ACC112 (cell line): ENCODE measurements around the gene CCDC86.

Source experiments
- H2AFZ ChIP-seq: fragments of 200-600 bp; sonication (generic); one replicate; pipeline ENCODE4 v1.6.0; 2017; ENCODE audit warnings: antibody characterized with exemption, low read length; ENCODE audit not compliant: unreplicated experiment
- H3K27ac ChIP-seq: fragments of 200-600 bp; sonication (generic); 2 replicates; pipeline ENCODE4 v1.5.1; 2014; ENCODE audit warnings: low read depth, mild to moderate bottlenecking, antibody characterized with exemption, low read length, moderate library complexity
- H3K27me3 ChIP-seq: fragments of 200-600 bp; sonication (generic); 2 replicates; pipeline ENCODE4 v1.6.1; 2014; ENCODE audit warnings: mild to moderate bottlenecking, antibody characterized with exemption, low read length, moderate library complexity, mixed read lengths; ENCODE audit not compliant: insufficient read depth
- H3K36me3 ChIP-seq: fragments of 200-600 bp; sonication (generic); 2 replicates; pipeline ENCODE4 v1.6.1; 2016; ENCODE audit warnings: mild to moderate bottlenecking, antibody characterized with exemption, low read length, moderate library complexity, mixed read lengths; ENCODE audit not compliant: insufficient read depth
- H3K4me1 ChIP-seq: fragments of 200-600 bp; sonication (generic); one replicate; pipeline ENCODE4 v1.6.1; 2016; ENCODE audit warnings: low read length, mixed read lengths; ENCODE audit not compliant: insufficient read depth, unreplicated experiment, control insufficient read depth
- H3K4me3 ChIP-seq: fragments of 200-600 bp; sonication (generic); 2 replicates; pipeline ENCODE4 v1.5.1; 2014; ENCODE audit warnings: mild to moderate bottlenecking, low read depth, low read length
- H3K79me2 ChIP-seq: fragments of 200-600 bp; sonication (generic); one replicate; pipeline ENCODE4 v1.6.0; 2016; ENCODE audit warnings: low read length; ENCODE audit not compliant: control insufficient read depth, unreplicated experiment, insufficient read depth

Gene CCDC86

DNA sequence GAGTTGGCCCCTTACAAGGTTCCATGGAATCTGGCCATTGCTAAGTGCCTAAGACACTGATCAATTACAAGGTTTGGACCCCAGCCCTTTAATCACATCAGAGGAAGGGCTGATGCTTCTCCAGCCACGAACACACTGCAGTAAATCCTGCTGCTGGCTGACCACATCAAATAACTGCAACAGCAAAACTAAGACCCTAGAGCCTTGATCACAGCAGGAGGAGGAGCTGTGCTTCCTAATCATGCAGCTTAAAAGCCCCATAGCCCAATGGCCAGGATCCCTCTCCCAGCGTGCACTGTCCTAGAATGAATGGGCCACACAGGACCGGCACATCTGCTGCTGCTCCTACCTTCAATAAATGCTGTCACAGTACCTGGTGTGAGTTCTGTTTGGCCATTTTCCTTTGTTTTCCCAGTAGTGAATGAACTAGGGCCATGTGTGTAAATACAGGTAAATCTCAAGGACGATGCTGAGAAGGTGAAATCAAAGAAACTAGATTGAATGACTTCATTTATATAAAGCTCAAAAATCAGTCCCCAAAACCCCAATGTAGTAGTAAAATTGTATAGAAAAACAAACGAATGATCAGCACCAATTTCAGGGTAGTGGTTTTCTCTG, 38.2 kb downstream of the CCDC86 start:
- Histone ChIP-seq H3K4me1 (no peaks in the 10 kb centered on the region), H3K79me2 (no peaks in the 10 kb centered on the region), H3K27ac (no peak overlapping the region), H2AFZ (no peak overlapping the region), H3K4me3 (no peak overlapping the region), H3K27me3 (no peaks in the 10 kb centered on the region), H3K36me3 (no peaks in the 10 kb centered on the region)

- no peak overlapping the region for H3K4me3 ChIP-seq
- no peaks in the 10 kb centered on the region for H3K27me3 ChIP-seq
- no peak overlapping the region for H3K27ac ChIP-seq
- no peaks in the 10 kb centered on the region for H3K4me1 ChIP-seq
- H3K79me2 ChIP-seq: no peaks in the 10 kb centered on the region
- no peaks in the 10 kb centered on the region for H3K36me3 ChIP-seq
- H2AFZ ChIP-seq: no peak overlapping the region
Measured at GRCh38 chr11:60880643-60881282, 38.9 kb downstream of the CCDC86 start.

GRCh38 chr11:60887556-60887955, 45.6 kb downstream of the CCDC86 start:
- Histone ChIP-seq H3K27me3 (no peaks in the 10 kb centered on the region), H3K79me2 (no peaks in the 10 kb centered on the region), H3K4me3 (no peak overlapping the region), H3K36me3 (no peaks in the 10 kb centered on the region; the same call in 1 of the 2 replicates), H3K27ac (no peak overlapping the region), H3K4me1 (no peaks in the 10 kb centered on the region), H2AFZ (no peak overlapping the region)

- Histone ChIP-seq H3K79me2 (no peaks in the 10 kb centered on the region), H2AFZ (no peak overlapping the region), H3K4me1 (no peaks in the 10 kb centered on the region), H3K36me3 (no peaks in the 10 kb centered on the region; the same call in 1 of the 2 replicates), H3K4me3 (no peak overlapping the region), H3K27me3 (no peaks in the 10 kb centered on the region), H3K27ac (no peak overlapping the region)
Measured at GRCh38 chr11:60889869-60890311, 48.0 kb downstream of the CCDC86 start.

- Histone ChIP-seq H3K79me2 (no peaks in the 10 kb centered on the region), H3K27ac (no peak overlapping the region), H2AFZ (no peak overlapping the region), H3K27me3 (no peaks in the 10 kb centered on the region), H3K4me3 (no peak overlapping the region), H3K4me1 (no peaks in the 10 kb centered on the region), H3K36me3 (no peaks in the 10 kb centered on the region; the same call in 1 of the 2 replicates)
Measured at GRCh38 chr11:60890696-60891095, 48.8 kb downstream of the CCDC86 start.

DNA sequence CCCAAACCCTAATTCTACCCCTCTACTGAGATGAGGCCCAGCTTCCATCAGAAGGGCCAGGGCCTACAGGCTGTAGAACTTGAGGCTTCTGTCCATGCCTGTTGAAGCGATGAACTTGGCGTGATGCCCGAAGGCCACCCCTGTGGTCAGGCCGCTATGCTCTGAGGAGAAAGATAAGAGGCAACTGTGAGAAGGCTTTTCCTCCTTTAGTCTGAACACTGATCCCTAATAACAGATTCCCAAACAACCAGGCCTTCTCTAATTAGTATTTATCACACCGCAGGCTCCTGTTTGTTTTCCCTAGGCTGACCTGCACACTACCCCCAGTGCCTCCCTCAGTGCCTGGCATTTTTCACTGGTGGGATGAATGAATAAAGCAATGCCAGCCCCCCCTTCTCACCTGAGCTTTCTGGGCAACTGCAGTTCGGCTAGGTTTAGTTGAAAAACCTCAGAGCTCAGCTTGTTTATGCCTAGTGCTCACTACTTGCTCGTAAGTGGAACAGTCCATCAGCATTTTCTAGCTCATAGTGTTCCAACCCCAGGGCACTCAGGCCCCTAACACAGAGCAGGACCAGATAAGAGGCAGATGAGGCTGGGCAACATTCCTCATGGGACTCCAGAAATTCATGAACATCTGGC, 49.3 kb downstream of the CCDC86 start:
- H3K27me3 ChIP-seq: no peaks in the 10 kb centered on the region
- H3K79me2 ChIP-seq: no peaks in the 10 kb centered on the region
- no peak overlapping the region for H2AFZ ChIP-seq
- no peak overlapping the region for H3K4me3 ChIP-seq
- peaks cover 1% of the 10 kb centered on the region for H3K36me3 ChIP-seq
- H3K27ac ChIP-seq: no peak overlapping the region
- no peaks in the 10 kb centered on the region for H3K4me1 ChIP-seq

- Histone ChIP-seq H3K36me3 (peaks cover 30% of the 10 kb centered on the region), H2AFZ (no peak overlapping the region), H3K79me2 (no peaks in the 10 kb centered on the region), H3K4me1 (no peaks in the 10 kb centered on the region), H3K27me3 (no peaks in the 10 kb centered on the region), H3K27ac (no peak overlapping the region), H3K4me3 (no peak overlapping the region)
Measured at GRCh38 chr11:60895687-60896086, 53.8 kb downstream of the CCDC86 start.

DNA sequence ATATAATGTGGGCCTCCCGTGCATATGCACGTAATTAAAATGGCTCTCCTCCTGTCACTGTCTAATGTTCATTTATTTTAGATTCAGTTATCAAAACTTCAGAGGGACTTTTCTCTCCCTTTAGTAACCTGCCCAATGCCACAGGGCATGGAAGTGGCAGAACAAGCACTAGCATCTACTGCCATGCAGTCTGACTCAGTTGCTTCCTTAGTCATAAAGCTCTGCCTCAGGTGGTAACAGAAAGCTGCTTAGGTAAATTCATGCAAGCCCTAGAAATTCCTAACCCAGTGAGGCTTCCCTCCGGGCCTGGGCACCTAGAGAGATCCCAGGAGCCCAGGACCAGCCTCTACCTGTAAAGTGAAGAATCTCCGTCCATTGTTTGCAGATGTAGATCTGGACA, 55.6 kb downstream of the CCDC86 start:
- H3K36me3 ChIP-seq: peaks cover 30% of the 10 kb centered on the region
- H2AFZ ChIP-seq: no peak overlapping the region
- H3K79me2 ChIP-seq: peaks cover 1% of the 10 kb centered on the region
- H3K4me1 ChIP-seq: no peaks in the 10 kb centered on the region
- H3K27me3 ChIP-seq: no peaks in the 10 kb centered on the region
- H3K27ac ChIP-seq: no peak overlapping the region
- no peak overlapping the region for H3K4me3 ChIP-seq

DNA sequence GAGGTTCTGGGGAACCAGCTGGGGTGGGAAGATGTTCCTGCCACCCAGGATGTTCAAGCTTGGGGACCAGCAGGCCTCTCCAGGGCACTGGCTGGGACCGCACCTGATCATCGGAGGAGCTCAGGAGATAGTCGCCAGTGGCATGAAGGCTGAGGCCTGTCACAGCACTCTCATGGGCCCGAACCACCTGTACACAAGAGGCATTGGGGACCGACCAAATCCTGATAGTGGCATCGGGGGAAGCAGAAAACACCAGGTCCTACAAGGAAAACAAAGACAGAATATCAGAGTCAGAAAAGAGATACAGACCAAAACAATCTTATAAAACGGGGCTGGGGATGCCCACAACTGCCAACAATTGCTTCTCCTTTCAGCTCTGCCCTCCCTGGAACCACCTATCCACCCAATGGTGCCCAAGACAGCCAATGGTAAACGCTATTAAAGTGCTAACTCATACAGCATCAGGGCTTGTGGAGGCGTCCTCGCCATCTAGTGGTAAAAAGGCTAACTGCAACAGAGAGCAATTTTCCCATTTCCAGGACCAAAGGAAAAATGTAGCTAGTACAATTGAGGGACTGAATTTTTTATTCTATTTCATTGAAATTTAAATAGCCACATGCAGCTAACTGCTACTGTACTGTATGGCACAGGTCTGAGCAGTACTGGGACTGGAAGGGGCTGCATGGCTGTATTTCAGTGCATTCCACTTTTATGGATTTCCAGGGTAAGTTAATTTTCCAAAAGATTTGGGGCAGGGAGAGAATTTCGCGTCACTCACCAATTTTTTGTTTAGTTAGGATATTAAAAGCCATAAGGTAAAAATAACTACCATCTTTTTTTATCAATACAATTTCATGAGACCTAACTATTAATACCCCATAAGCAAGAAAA, 57.4 kb downstream of the CCDC86 start:
- Histone ChIP-seq H3K79me2 (peaks cover 19% of the 10 kb centered on the region), H3K27me3 (no peaks in the 10 kb centered on the region), H3K4me3 (no peak overlapping the region), H3K4me1 (peaks cover 4% of the 10 kb centered on the region), H3K36me3 (peaks cover 33% of the 10 kb centered on the region), H3K27ac (peak overlapping the region; percentile 17; the same call in 1 of the 2 replicates), H2AFZ (no peak overlapping the region)

- H3K27ac ChIP-seq: no peak overlapping the region
- H3K4me3 ChIP-seq: no peak overlapping the region
- peaks cover 26% of the 10 kb centered on the region for H3K79me2 ChIP-seq
- H3K4me1 ChIP-seq: peaks cover 10% of the 10 kb centered on the region
- H3K27me3 ChIP-seq: no peaks in the 10 kb centered on the region
- peaks cover 33% of the 10 kb centered on the region for H3K36me3 ChIP-seq
- no peak overlapping the region for H2AFZ ChIP-seq
Measured at GRCh38 chr11:60899977-60900376, 58.1 kb downstream of the CCDC86 start.
